K562 (cell line): Measurements from ENCODE around the gene DYRK1A. TPM values are rescaled to one million over a fixed set of nuclear protein-coding genes. Genes with fewer than 3 reads are reported as not detected.

Experiments
- AFF1 ChIP-seq, 2 experiments: fragments of 450-650 bp; IDR thresholded peaks; 2 replicates each; pipeline ENCODE4 v1.6.1; 2018; ENCODE audit warnings: mild to moderate bottlenecking in 2 of 2, low read depth in 1 of 2; ENCODE audit not compliant: partially characterized antibody in 2 of 2
- ATF6 ChIP-seq: sonication (generic); formaldehyde crosslinking; IDR thresholded peaks from 2 replicates; pipeline ENCODE4 v1.4.0; 2020; ENCODE audit warnings: mild to moderate bottlenecking, missing genetic modification reagents
- CREM ChIP-seq: IDR thresholded peaks from 2 replicates; pipeline ENCODE4 v1.6.1; 2014; ENCODE audit warnings: antibody characterized with exemption, low read depth
- E2F3 ChIP-seq: fragments of 250-450 bp; sonication (Bioruptor Pico); IDR thresholded peaks from 2 replicates; pipeline ENCODE4 v1.4.0; 2020; ENCODE audit warnings: mild to moderate bottlenecking
- HDAC3 ChIP-seq: fragments of 450-650 bp; IDR thresholded peaks from 2 replicates; pipeline ENCODE4 v1.6.1; 2018; ENCODE audit warnings: borderline replicate concordance, mild to moderate bottlenecking, moderate library complexity; ENCODE audit not compliant: partially characterized antibody
- HMG20A ChIP-seq: fragments of 450-650 bp; formaldehyde crosslinking; conservative IDR thresholded peaks from 2 replicates; pipeline ENCODE4 v1.4.0; 2020; ENCODE audit warnings: mild to moderate bottlenecking, mixed read lengths
- MAFK ChIP-seq: IDR thresholded peaks from 2 replicates; pipeline ENCODE4 v1.6.1; 2011; ENCODE audit warnings: low read length, improper control_type of control experiment
- RAD21 ChIP-seq, 2 experiments: fragments of 250-450 bp in 1 of 2; fragments of 450-650 bp in 1 of 2; sonication (Bioruptor Pico) in 1 of 2; formaldehyde crosslinking in 1 of 2; IDR thresholded peaks in 1 of 2; conservative IDR thresholded peaks in 1 of 2; 2 replicates each; pipeline versions ENCODE4 v1.4.0 to v1.8.0; 2020 to 2022; ENCODE audit warnings: mild to moderate bottlenecking in 2 of 2, moderate library complexity in 1 of 2
- RB1 ChIP-seq: fragments of 450-650 bp; IDR thresholded peaks from 2 replicates; pipeline ENCODE4 v1.6.1; 2017; ENCODE audit warnings: low read depth, mild to moderate bottlenecking
- RBM14 ChIP-seq: fragments of 200-400 bp; formaldehyde crosslinking; IDR thresholded peaks from 2 replicates; pipeline ENCODE4 v1.6.1; 2018; ENCODE audit warnings: low read depth, mild to moderate bottlenecking, low read length, moderate library complexity, borderline replicate concordance; ENCODE audit not compliant: insufficient read depth
- SRF ChIP-seq, 2 experiments: fragments of 250-450, 450-650 bp in 1 of 2; sonication (Bioruptor Pico) in 1 of 2; sonication (generic) in 1 of 2; formaldehyde crosslinking; IDR thresholded peaks; 2 replicates each; pipeline versions ENCODE4 v1.5.0 to v1.5.1; 2020 to 2022; ENCODE audit warnings: mild to moderate bottlenecking in 1 of 2, missing genetic modification reagents in 1 of 2
- STAT5B ChIP-seq: fragments of 250-450 bp; sonication (Bioruptor Pico); IDR thresholded peaks from 2 replicates; pipeline ENCODE4 v1.8.0; 2021; ENCODE audit warnings: mild to moderate bottlenecking, inconsistent platforms
- TCF3 ChIP-seq: sonication (generic); formaldehyde crosslinking; IDR thresholded peaks from 2 replicates; pipeline ENCODE4 v1.4.0; 2020; ENCODE audit warnings: mild to moderate bottlenecking, missing genetic modification reagents
- TEAD1 ChIP-seq, 2 experiments: fragments of 450-650 bp in 1 of 2; sonication (generic) in 1 of 2; formaldehyde crosslinking; IDR thresholded peaks; 2 replicates each; pipeline versions ENCODE4 v1.4.0 to v1.8.0; 2020 to 2022; ENCODE audit warnings: mild to moderate bottlenecking in 2 of 2, missing genetic modification reagents in 1 of 2
- THRA ChIP-seq: fragments of 450-650 bp; IDR thresholded peaks from 2 replicates; pipeline ENCODE4 v1.6.1; 2017; ENCODE audit warnings: mild to moderate bottlenecking, moderate library complexity
- ZBTB12 ChIP-seq: fragments of 250-450 bp; sonication (Bioruptor Pico); IDR thresholded peaks from 2 replicates; pipeline ENCODE4 v1.4.0; 2020
- ZNF197 ChIP-seq: fragments of 200-800 bp; sonication (Bioruptor generic); IDR thresholded peaks from 2 replicates; pipeline ENCODE4 v1.6.1; 2016; ENCODE audit warnings: low read depth, missing genetic modification characterization, missing compliant biosample characterization
- ZNF707 ChIP-seq: fragments of 250-450 bp; sonication (Bioruptor Pico); conservative IDR thresholded peaks from 2 replicates; pipeline ENCODE4 v1.8.0; 2022; ENCODE audit warnings: inconsistent platforms, mild to moderate bottlenecking, moderate library complexity
- polyA plus RNA-seq, 8 experiments: library from polyadenylated mRNA; depleted of rRNA in 4 of 8; stranded (reverse) in 5 of 8; unstranded in 3 of 8; fragments of >200 nt; fragmentation: Nextera tagmentation in 2 of 8; fragmentation: Illumina TruSeq in 1 of 8; extraction: Ambion mirVana in 2 of 8; extraction: Trizol in 1 of 8; gene quantifications; 2 replicates each; pipeline versions ENCODE4 v1.2.1 to v1.2.3, GENCODE V29; 2011 to 2014; ENCODE audit warnings: inconsistent platforms in 1 of 8, missing spikeins in 1 of 8
- total RNA-seq, 7 experiments: library from RNA; depleted of rRNA in 6 of 7; stranded (reverse); fragments of >200 nt in 6 of 7; fragmentation: Illumina TruSeq in 2 of 7; extraction: Trizol in 2 of 7; gene quantifications; 2 replicates each; pipeline versions ENCODE4 v1.2.1 to v1.2.3, GENCODE V29; 2011 to 2021; ENCODE audit warnings: low replicate concordance in 1 of 7

The DYRK1A gene
- total and polyA plus RNA-seq, 9 of the 15 experiments (the other 6 are each of a cell fraction or from before 2014, with no cell fraction given), result 3.7 to 64.8 (median 42.3) TPM

- TF ChIP-seq TCF3 (CRISPR knock-in tag), result no peak
- peak in 1 of 2 experiments; percentile 7; a peak in 1 of 4 replicates for TF ChIP-seq TEAD1 (CRISPR knock-in tag; IDR thresholded peaks at IDR 0.05)
- peak in 1 of 2 experiments; percentile 50; a peak in 1 of 4 replicates for TF ChIP-seq SRF (CRISPR knock-in tag; IDR thresholded peaks at IDR 0.05)
- no peak for TF ChIP-seq ZNF707 (CRISPR knock-in tag)
- TF ChIP-seq MAFK, result 0 out of 2 replicates have a peak, but pooled peaks have one; percentile 9
- no peak for TF ChIP-seq STAT5B (CRISPR knock-in tag)
- peak; percentile 41 to 55 for TF ChIP-seq RAD21 (CRISPR knock-in tag; conservative IDR thresholded peaks at IDR 0.05 in 1 of 2, IDR thresholded peaks at IDR 0.05 in 1 of 2)
- no peak for TF ChIP-seq HDAC3
- no peak for TF ChIP-seq THRA
- TF ChIP-seq ZNF197 (CRISPR knock-in tag), result no peak
- TF ChIP-seq CREM, result peak; percentile 86
- TF ChIP-seq E2F3, result peak; percentile 5; the same call in 1 of the 2 replicates
- TF ChIP-seq HMG20A (CRISPR knock-in tag), result no peak
- TF ChIP-seq ATF6 (CRISPR knock-in tag), result peak; percentile 98
- TF ChIP-seq RBM14, result no peak
- TF ChIP-seq RB1, result peak; percentile 67; the same call in 1 of the 2 replicates
- peak in 1 of 2 experiments; percentile 23 for TF ChIP-seq AFF1 (IDR thresholded peaks at IDR 0.05; ENCODE audit: low read depth in 1 of 2, partially characterized antibody in 2 of 2)
- TF ChIP-seq ZBTB12 (CRISPR knock-in tag), result peak; percentile 43; the same call in 1 of the 2 replicates
Measured at GRCh38 chr21:37563641-37564340, 197.2 kb downstream of the DYRK1A start (continued).
